Measurements from ENCODE around the gene NKX2-2. TPM values are rescaled to one million over a fixed set of nuclear protein-coding genes. Genes with fewer than 3 reads are reported as not detected.

The NKX2-2 gene
- total RNA-seq, 4 donors from 2014 or later, result 0.60 to 2.2 (median 0.82) TPM; not detected in 1

- peaks cover 17 to 65% (median 50%) of the 10 kb centered on the region in 4 donors for H3K4me1 ChIP-seq
- no peak for DNase-seq
- no peak overlapping the region for H3K27ac ChIP-seq
- intact Hi-C loops (cut with DNase I; ENCODE audit: low total_unique reads), result loop anchor here (5.0 kb wide), 1 partner anchor 272 kb away; no protein-coding TSS in a partner anchor
- peaks cover 100% of the 10 kb centered on the region for H3K27me3 ChIP-seq
- WGBS, 2 donors (ENCODE audit: low coverage in 1 of 2), result 10 to 11% methylated on average over 8 to 12 of the region's 12 CpGs
- in situ Hi-C loops (cut with MboI; ENCODE audit: low pct_ligation_motif_present in 1 of 4, low pct_unique_long_range_greater_than_20kb in 1 of 4, low sequenced_read_pairs in 3 of 4), result loop anchor here (10.0 to 25.0 kb wide), 5 partner anchors 272 to 647 kb away; no protein-coding TSS in a partner anchor
- H3K36me3 ChIP-seq, result no peaks in the 10 kb centered on the region
- TF ChIP-seq CTCF (IDR thresholded peaks at IDR 0.05), result no peak
- no peak for TF ChIP-seq POLR2AphosphoS5 (IDR thresholded peaks at IDR 0.05)
- TF ChIP-seq EP300 (IDR thresholded peaks at IDR 0.05; ENCODE audit: low read depth), result no peak
- no peak for TF ChIP-seq POLR2A (IDR thresholded peaks at IDR 0.05)
- no peak overlapping the region for H3K4me3 ChIP-seq
- H3K9me3 ChIP-seq, result no peaks in the 10 kb centered on the region
Measured at GRCh38 chr20:21509079-21509596, 4.7 kb downstream of the NKX2-2 start.

GRCh38 chr20:21508230-21509078 is 5.4 kb downstream of the NKX2-2 start:
- H3K4me3 ChIP-seq, result no peak overlapping the region
- TF ChIP-seq CTCF (IDR thresholded peaks at IDR 0.05), result no peak
- no peak for TF ChIP-seq POLR2AphosphoS5 (IDR thresholded peaks at IDR 0.05)
- no peak for TF ChIP-seq EP300 (IDR thresholded peaks at IDR 0.05; ENCODE audit: low read depth)
- no peak for TF ChIP-seq POLR2A (IDR thresholded peaks at IDR 0.05)
- intact Hi-C loops (cut with DNase I; ENCODE audit: low total_unique reads) (loop anchor here (5.0 kb wide), 1 partner anchor 271 kb away; no protein-coding TSS in a partner anchor), in situ Hi-C loops (cut with MboI; ENCODE audit: low pct_ligation_motif_present in 1 of 4, low pct_unique_long_range_greater_than_20kb in 1 of 4, low sequenced_read_pairs in 3 of 4) (loop anchor here (10.0 to 25.0 kb wide), 5 partner anchors 271 to 646 kb away; no protein-coding TSS in a partner anchor)
- peaks cover 100% of the 10 kb centered on the region for H3K27me3 ChIP-seq
- H3K36me3 ChIP-seq, result no peaks in the 10 kb centered on the region
- DNase-seq, result no peak
- H3K9me3 ChIP-seq, result no peaks in the 10 kb centered on the region
- H3K4me1 ChIP-seq, result peaks cover 10 to 58% (median 43%) of the 10 kb centered on the region in 4 donors
- no peak overlapping the region for H3K27ac ChIP-seq
- 20 to 21% methylated on average over 8 to 47 of the region's 47 CpGs for WGBS, 2 donors (ENCODE audit: low coverage in 1 of 2)

GRCh38 chr20:21507400-21508229 is 6.2 kb downstream of the NKX2-2 start:
- TF ChIP-seq CTCF (IDR thresholded peaks at IDR 0.05) (no peak), EP300 (IDR thresholded peaks at IDR 0.05; ENCODE audit: low read depth) (no peak), POLR2AphosphoS5 (IDR thresholded peaks at IDR 0.05) (no peak), POLR2A (IDR thresholded peaks at IDR 0.05) (no peak)
- intact Hi-C loops (cut with DNase I; ENCODE audit: low total_unique reads) (loop anchor here (5.0 kb wide), 1 partner anchor 270 kb away; no protein-coding TSS in a partner anchor), in situ Hi-C loops (cut with MboI; ENCODE audit: low pct_ligation_motif_present in 1 of 4, low pct_unique_long_range_greater_than_20kb in 1 of 4, low sequenced_read_pairs in 3 of 4) (loop anchor here (10.0 to 25.0 kb wide), 5 partner anchors 270 to 645 kb away; no protein-coding TSS in a partner anchor)
- H3K27me3 ChIP-seq, result peaks cover 96% of the 10 kb centered on the region
- H3K36me3 ChIP-seq, result no peaks in the 10 kb centered on the region
- H3K27ac ChIP-seq, result no peak overlapping the region
- peaks cover 7 to 49% (median 36%) of the 10 kb centered on the region in 4 donors for H3K4me1 ChIP-seq
- DNase-seq, result no peak
- H3K4me3 ChIP-seq, result no peak overlapping the region
- WGBS, 2 donors (ENCODE audit: low coverage in 1 of 2), result 39% methylated on average over 4 to 43 of the region's 44 CpGs
- no peaks in the 10 kb centered on the region for H3K9me3 ChIP-seq
